CD4-positive, alpha-beta T cell (primary cell): ENCODE data around the gene RGL2. TPM values are rescaled to one million over a fixed set of nuclear protein-coding genes. Genes with fewer than 3 reads are reported as not detected.
"Not testable (repeated sequence)": the region's sequence is repeated elsewhere in the genome, so short reads cannot be mapped to it uniquely, and the experiment has no call there.

ENCODE experiments used
- ATAC-seq: fragments of 200-7000 bp; cut with Tn5 transposase; one replicate; pipeline ENCODE4 v1.10.0; 2022; ENCODE audit warnings: mild to moderate bottlenecking; ENCODE audit not compliant: poor library complexity
- CTCF ChIA-PET: fragments of 350-600 bp; sonication (Branson Sonifier 250); formaldehyde crosslinking; loops from one replicate; lab custom pipeline; 2021; ENCODE audit warnings: antibody characterized with exemption, inconsistent platforms; lab: Charles Lee
- POLR2A ChIA-PET: fragments of 350-600 bp; sonication (Branson Sonifier 250); formaldehyde crosslinking; loops from one replicate; lab custom pipeline; 2021; ENCODE audit warnings: antibody characterized with exemption, inconsistent platforms; lab: Charles Lee
- DNase-seq, 14 experiments: peaks; one replicate each; pipeline ENCODE4 v3.0.0-alpha.2; 2013 to 2020; ENCODE audit warnings: mixed read lengths in 2 of 14
- H3K27ac ChIP-seq, 2 donors: one replicate each; pipeline versions ENCODE4 v1.5.1 to v1.7.0; 2013; ENCODE audit warnings: low read length in 2 of 2, low read depth in 1 of 2, mild to moderate bottlenecking in 1 of 2
- H3K27me3 ChIP-seq, 2 experiments: 1 replicate in 1 of 2; 2 replicates in 1 of 2; pipeline versions ENCODE4 v1.6.1 to v1.7.0; 2013; ENCODE audit warnings: low read length in 2 of 2, control low read depth in 1 of 2, mild to moderate bottlenecking in 1 of 2, moderate library complexity in 1 of 2; ENCODE audit not compliant: insufficient read depth in 2 of 2, control insufficient read depth in 1 of 2
- H3K36me3 ChIP-seq: one replicate; pipeline ENCODE4 v1.6.1; 2013; ENCODE audit warnings: low read length, control low read depth; ENCODE audit not compliant: insufficient read depth
- H3K4me1 ChIP-seq: one replicate; pipeline ENCODE4 v1.6.1; 2013; ENCODE audit warnings: low read length, control low read depth; ENCODE audit not compliant: insufficient read depth
- H3K4me3 ChIP-seq: one replicate; pipeline ENCODE4 v1.5.1; 2013; ENCODE audit warnings: mild to moderate bottlenecking, low read length, moderate library complexity
- H3K9me3 ChIP-seq, 2 experiments: 1 replicate in 1 of 2; 2 replicates in 1 of 2; pipeline versions ENCODE4 v1.6.1 to v1.7.0; 2013; ENCODE audit warnings: low read length in 2 of 2, mild to moderate bottlenecking in 2 of 2, control low read depth in 1 of 2, moderate library complexity in 1 of 2; ENCODE audit not compliant: control insufficient read depth in 1 of 2, insufficient read depth in 1 of 2
- H3K27ac Mint-ChIP-seq: one replicate; pipeline ENCODE4 v1.8.0; 2020; ENCODE audit warnings: mixed read lengths
- H3K27me3 Mint-ChIP-seq: one replicate; pipeline ENCODE4 v1.8.0; 2021; ENCODE audit warnings: mixed read lengths
- H3K36me3 Mint-ChIP-seq: one replicate; pipeline ENCODE4 v1.8.0; 2021; ENCODE audit warnings: low read depth, mixed read lengths
- H3K4me1 Mint-ChIP-seq: one replicate; pipeline ENCODE4 v1.8.0; 2021; ENCODE audit warnings: low read depth, mixed read lengths
- H3K4me3 Mint-ChIP-seq: one replicate; pipeline ENCODE4 v1.8.0; 2020; ENCODE audit warnings: mild to moderate bottlenecking, mixed read lengths
- H3K9me3 Mint-ChIP-seq: one replicate; pipeline ENCODE4 v1.8.0; 2020; ENCODE audit warnings: mixed read lengths
- intact Hi-C, 2 experiments: fragments of 100-400 bp; cut with DNase I in 1 of 2; cut with micrococcal nuclease in 1 of 2; formaldehyde crosslinking; loops; one replicate each; pipeline versions ENCODE4 v1.15.1 to v1.9.0; 2023 to 2025; cut with DNase I, micrococcal nuclease
- total RNA-seq, 174 experiments: library from RNA in 2 of 174; stranded (reverse) in 2 of 174; gene quantifications; one replicate each; pipeline ENCODE4 v1.2.3 and lab custom pipeline; 2021 to 2026
- TF ChIP-seq, protein P1 (sequence below): fragments of 200-600 bp; IDR thresholded peaks from one replicate; pipeline ENCODE4 v1.8.0; 2022; ENCODE audit warnings: antibody characterized with exemption, mild to moderate bottlenecking

RGL2 gene
- total RNA-seq, 2 experiments from 2014 or later: 39.2 to 39.4 TPM

DNA sequence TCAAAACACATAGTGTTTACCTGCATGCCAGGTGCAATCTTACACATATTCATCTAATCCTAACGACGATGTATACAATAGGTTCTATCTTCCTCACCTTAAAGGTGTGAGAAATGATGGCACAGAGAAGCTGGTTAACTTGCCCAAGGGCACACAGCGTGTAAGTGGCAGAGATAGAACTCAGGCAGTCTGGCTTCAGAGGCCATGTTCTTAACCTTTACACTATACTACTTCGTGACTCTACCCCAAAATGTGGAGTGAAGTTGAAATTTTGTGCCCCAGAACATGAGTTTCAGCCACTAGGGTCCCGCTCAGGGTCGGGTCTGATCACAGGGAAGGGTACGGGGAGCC, 27.6 kb downstream of the RGL2 start:
- peak; percentile 45 for ATAC-seq

DNA sequence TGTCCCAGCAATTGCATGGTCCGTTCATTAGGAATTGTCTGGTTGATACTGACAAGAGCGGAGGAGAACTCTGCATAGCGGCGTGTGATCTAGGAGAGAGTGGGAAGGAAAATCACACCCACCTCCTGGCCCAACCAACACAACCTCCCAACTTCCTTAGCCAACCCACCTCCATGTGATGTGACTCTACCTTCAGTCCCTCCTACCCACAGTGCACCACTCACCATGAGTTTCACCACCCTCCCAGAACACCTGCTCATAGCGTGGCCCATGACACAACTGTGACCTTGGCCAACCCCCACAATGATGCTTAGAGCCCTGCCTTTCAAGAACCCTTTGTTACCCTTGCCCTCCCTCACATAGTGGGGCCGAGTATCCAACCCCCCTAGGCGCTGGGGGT, 34.7 kb downstream of the RGL2 start:
- Histone ChIP-seq H3K27ac (no peak overlapping the region), H3K4me1 (no peaks in the 10 kb centered on the region), H3K36me3 (peaks cover 88% of the 10 kb centered on the region), H3K27me3 (no peaks in the 10 kb centered on the region), H3K9me3 (no peaks in the 10 kb centered on the region), H3K4me3 (no peak overlapping the region)
- Mint-ChIP-seq H3K4me3 (no peak overlapping the region), H3K4me1 (no peaks in the 10 kb centered on the region), H3K27ac (peak overlapping the region; percentile 14), H3K9me3 (no peaks in the 10 kb centered on the region), H3K27me3 (no peaks in the 10 kb centered on the region), H3K36me3 (peaks cover 92% of the 10 kb centered on the region)
- intact Hi-C loops: no loop called here
- CTCF ChIA-PET: no interaction called here
- ATAC-seq (no peak), DNase-seq (no peak)
- POLR2A ChIA-PET: interaction anchor here (2.6 kb wide), 1 partner anchor 14 kb away, joined by 8 read pairs; no protein-coding TSS in a partner anchor
- TF ChIP-seq, protein P1, sequence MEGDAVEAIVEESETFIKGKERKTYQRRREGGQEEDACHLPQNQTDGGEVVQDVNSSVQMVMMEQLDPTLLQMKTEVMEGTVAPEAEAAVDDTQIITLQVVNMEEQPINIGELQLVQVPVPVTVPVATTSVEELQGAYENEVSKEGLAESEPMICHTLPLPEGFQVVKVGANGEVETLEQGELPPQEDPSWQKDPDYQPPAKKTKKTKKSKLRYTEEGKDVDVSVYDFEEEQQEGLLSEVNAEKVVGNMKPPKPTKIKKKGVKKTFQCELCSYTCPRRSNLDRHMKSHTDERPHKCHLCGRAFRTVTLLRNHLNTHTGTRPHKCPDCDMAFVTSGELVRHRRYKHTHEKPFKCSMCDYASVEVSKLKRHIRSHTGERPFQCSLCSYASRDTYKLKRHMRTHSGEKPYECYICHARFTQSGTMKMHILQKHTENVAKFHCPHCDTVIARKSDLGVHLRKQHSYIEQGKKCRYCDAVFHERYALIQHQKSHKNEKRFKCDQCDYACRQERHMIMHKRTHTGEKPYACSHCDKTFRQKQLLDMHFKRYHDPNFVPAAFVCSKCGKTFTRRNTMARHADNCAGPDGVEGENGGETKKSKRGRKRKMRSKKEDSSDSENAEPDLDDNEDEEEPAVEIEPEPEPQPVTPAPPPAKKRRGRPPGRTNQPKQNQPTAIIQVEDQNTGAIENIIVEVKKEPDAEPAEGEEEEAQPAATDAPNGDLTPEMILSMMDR: no peak

More for the DNA sequence above, 27.6 kb downstream of the RGL2 start:
- peaks cover 74% of the 10 kb centered on the region for H3K36me3 ChIP-seq
- ChIA-PET POLR2A (interaction anchor here (1.0 to 4.2 kb wide), 25 partner anchors 9 to 1076 kb away, joined by 3 to 105 read pairs (median 7); partner anchors contain the start of genes BAK1, CUTA, HSD17B8 and PFDN6), CTCF (interaction anchor here (0.6 to 2.0 kb wide), 7 partner anchors 18 to 1369 kb away, joined by 3 to 16 read pairs (median 5); partner anchors contain the start of genes PFDN6 and WDR46)
- H3K4me1 Mint-ChIP-seq: peaks cover 64% of the 10 kb centered on the region
- H3K27me3 ChIP-seq: no peaks in the 10 kb centered on the region
- peak overlapping the region; percentile 93 for H3K4me3 ChIP-seq
- intact Hi-C loops: loop anchor here (1.0 to 10.0 kb wide), 11 partner anchors 18 to 1369 kb away; partner anchors contain the start of genes PFDN6 (in 2 of the 2), WDR46 (in 2 of the 2), KIFC1 (in 1 of the 2) and LEMD2 (in 1 of the 2)
- TF ChIP-seq, protein P1: no peak
- DNase-seq: no peak
- H3K9me3 Mint-ChIP-seq: no peaks in the 10 kb centered on the region
- peak overlapping the region; percentile 96 for H3K4me3 Mint-ChIP-seq
- peak overlapping the region; percentile 97 for H3K27ac Mint-ChIP-seq
- H3K27me3 Mint-ChIP-seq: no peaks in the 10 kb centered on the region
- H3K27ac ChIP-seq: peak overlapping the region; percentile 92
- H3K36me3 Mint-ChIP-seq: peaks cover 93% of the 10 kb centered on the region
- no peaks in the 10 kb centered on the region for H3K9me3 ChIP-seq
- H3K4me1 ChIP-seq: peaks cover 56% of the 10 kb centered on the region

GRCh38 chr6:33262490-33262889, 36.3 kb downstream of the RGL2 start:
- H3K4me1 ChIP-seq, H3K4me1 Mint-ChIP-seq, H3K27ac Mint-ChIP-seq, H3K4me3 ChIP-seq, CTCF ChIA-PET, H3K4me3 Mint-ChIP-seq, H3K9me3 Mint-ChIP-seq, H3K27ac ChIP-seq, DNase-seq, H3K27me3 ChIP-seq, H3K27me3 Mint-ChIP-seq, H3K9me3 ChIP-seq, ATAC-seq, intact Hi-C loops: not testable (repeated sequence)
- H3K36me3 Mint-ChIP-seq: peaks cover 86% of the 10 kb centered on the region
- H3K36me3 ChIP-seq: peaks cover 76% of the 10 kb centered on the region
- POLR2A ChIA-PET: interaction anchor here (2.0 to 2.6 kb wide), 2 partner anchors 9 to 13 kb away, joined by 7 to 8 read pairs; partner anchors contain the start of genes RPS18 and VPS52
